ENCODE results near the gene SLC25A42. TPM values are rescaled to one million over a fixed set of nuclear protein-coding genes. Genes with fewer than 3 reads are reported as not detected.

SLC25A42 gene
- total and polyA plus RNA-seq, 2 of the 13 experiments (the other 11 are each of a cell fraction or from before 2014, with no cell fraction given), result 12.8 to 18.3 TPM

DNA sequence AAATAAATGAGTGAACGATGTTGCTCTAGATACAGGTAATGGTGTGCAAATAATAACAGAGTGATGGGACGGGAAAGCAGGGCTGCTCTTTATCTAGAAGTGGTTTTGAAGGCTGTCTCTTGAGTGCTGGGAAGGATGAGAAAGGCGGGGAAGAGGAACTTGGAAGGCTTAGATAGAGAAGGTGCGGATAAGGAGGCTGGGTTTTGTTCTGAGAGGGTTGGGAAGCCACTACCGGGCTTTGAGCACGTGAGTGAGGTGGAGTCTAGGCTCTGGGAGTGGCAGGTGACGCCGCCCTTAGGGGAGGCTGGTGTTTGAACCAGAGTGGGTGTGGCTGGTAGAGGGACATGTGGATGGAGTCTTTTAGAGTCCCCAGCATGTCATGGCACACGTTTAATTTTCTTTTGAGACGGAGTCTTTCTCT lies 29.6 kb upstream of the SLC25A42 start (continued):
- no peak for TF ChIP-seq CENPT (CRISPR knock-in tag; IDR thresholded peaks at IDR 0.05; ENCODE audit: low read depth)
- no peak for TF ChIP-seq KDM1A (CRISPR knock-in tag; IDR thresholded peaks at IDR 0.05)
- TF ChIP-seq, protein P1, sequence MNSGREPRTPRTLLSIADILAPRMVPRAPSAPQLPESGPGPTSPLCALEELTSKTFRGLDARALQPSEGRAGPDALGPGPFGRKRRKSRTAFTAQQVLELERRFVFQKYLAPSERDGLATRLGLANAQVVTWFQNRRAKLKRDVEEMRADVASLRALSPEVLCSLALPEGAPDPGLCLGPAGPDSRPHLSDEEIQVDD (CRISPR knock-in tag; IDR thresholded peaks at IDR 0.05; ENCODE audit: borderline replicate concordance), result no peak
- TF ChIP-seq FOXO1 (CRISPR knock-in tag; IDR thresholded peaks at IDR 0.05), result no peak
- no peak for TF ChIP-seq ZNF883 (CRISPR knock-in tag; IDR thresholded peaks at IDR 0.05; ENCODE audit: not compliant biosample characterization)
- TF ChIP-seq, protein P2, sequence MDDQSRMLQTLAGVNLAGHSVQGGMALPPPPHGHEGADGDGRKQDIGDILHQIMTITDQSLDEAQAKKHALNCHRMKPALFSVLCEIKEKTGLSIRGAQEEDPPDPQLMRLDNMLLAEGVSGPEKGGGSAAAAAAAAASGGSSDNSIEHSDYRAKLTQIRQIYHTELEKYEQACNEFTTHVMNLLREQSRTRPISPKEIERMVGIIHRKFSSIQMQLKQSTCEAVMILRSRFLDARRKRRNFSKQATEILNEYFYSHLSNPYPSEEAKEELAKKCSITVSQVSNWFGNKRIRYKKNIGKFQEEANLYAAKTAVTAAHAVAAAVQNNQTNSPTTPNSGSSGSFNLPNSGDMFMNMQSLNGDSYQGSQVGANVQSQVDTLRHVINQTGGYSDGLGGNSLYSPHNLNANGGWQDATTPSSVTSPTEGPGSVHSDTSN (CRISPR knock-in tag; IDR thresholded peaks at IDR 0.05; ENCODE audit: borderline replicate concordance), result no peak
- TF ChIP-seq ZSCAN29 (CRISPR knock-in tag; conservative IDR thresholded peaks at IDR 0.05), result 0 out of 2 replicates have a peak, but pooled peaks have one; percentile 18
- TF ChIP-seq ZNF790 (CRISPR knock-in tag; IDR thresholded peaks at IDR 0.05; ENCODE audit: borderline replicate concordance), result 0 out of 2 replicates have a peak, but pooled peaks have one; percentile 44
- TF ChIP-seq, protein P3, sequence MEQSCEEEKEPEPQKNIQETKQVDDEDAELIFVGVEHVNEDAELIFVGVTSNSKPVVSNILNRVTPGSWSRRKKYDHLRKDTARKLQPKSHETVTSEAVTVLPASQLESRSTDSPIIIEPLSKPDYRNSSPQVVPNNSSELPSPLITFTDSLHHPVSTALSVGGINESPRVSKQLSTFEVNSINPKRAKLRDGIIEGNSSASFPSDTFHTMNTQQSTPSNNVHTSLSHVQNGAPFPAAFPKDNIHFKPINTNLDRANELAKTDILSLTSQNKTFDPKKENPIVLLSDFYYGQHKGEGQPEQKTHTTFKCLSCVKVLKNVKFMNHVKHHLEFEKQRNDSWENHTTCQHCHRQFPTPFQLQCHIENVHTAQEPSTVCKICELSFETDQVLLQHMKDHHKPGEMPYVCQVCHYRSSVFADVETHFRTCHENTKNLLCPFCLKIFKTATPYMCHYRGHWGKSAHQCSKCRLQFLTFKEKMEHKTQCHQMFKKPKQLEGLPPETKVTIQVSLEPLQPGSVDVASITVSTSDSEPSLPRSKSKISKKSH (CRISPR knock-in tag; IDR thresholded peaks at IDR 0.05; ENCODE audit: borderline replicate concordance), result no peak
- TF ChIP-seq, protein P4, sequence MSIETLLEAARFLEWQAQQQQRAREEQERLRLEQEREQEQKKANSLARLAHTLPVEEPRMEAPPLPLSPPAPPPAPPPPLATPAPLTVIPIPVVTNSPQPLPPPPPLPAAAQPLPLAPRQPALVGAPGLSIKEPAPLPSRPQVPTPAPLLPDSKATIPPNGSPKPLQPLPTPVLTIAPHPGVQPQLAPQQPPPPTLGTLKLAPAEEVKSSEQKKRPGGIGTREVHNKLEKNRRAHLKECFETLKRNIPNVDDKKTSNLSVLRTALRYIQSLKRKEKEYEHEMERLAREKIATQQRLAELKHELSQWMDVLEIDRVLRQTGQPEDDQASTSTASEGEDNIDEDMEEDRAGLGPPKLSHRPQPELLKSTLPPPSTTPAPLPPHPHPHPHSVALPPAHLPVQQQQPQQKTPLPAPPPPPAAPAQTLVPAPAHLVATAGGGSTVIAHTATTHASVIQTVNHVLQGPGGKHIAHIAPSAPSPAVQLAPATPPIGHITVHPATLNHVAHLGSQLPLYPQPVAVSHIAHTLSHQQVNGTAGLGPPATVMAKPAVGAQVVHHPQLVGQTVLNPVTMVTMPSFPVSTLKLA (IDR thresholded peaks at IDR 0.05), result peak; percentile 30; the same call in 1 of the 2 replicates
- TF ChIP-seq ZBTB3 (CRISPR knock-in tag; IDR thresholded peaks at IDR 0.05; ENCODE audit: borderline replicate concordance, low read depth), result no peak
- TF ChIP-seq, protein P5, sequence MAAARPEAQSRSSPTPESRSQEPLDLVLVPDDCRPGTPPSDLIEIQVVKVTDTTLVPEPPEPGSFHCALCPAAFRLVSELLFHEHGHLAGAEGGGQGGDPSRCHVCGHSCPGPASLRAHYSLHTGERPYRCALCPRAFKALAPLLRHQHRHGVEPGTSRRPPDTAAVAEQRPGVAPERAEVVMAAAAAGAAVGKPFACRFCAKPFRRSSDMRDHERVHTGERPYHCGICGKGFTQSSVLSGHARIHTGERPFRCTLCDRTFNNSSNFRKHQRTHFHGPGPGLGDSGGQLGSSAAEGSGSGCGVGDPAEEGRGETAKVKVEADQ (CRISPR knock-in tag; IDR thresholded peaks at IDR 0.05; ENCODE audit: borderline replicate concordance), result 0 out of 2 replicates have a peak, but pooled peaks have one; percentile 0

Data from HepG2 (cell line).